GM12891 (cell line): ENCODE results near the gene VSX2.

Experiments used
- POLR2A ChIP-seq: IDR thresholded peaks from 2 replicates; pipeline ENCODE4 v1.6.1; 2011; ENCODE audit warnings: low read depth, low read length, control low read depth
- POLR2AphosphoS5 ChIP-seq: IDR thresholded peaks from 2 replicates; pipeline ENCODE4 v1.6.1; 2011; ENCODE audit warnings: low read depth, low read length, control low read depth
- POU2F2 ChIP-seq: IDR thresholded peaks from 2 replicates; pipeline ENCODE4 v1.6.1; 2011; ENCODE audit warnings: low read depth, mild to moderate bottlenecking, control low read depth, low read length, moderate library complexity
- SPI1 ChIP-seq: IDR thresholded peaks from 2 replicates; pipeline ENCODE4 v1.6.1; 2011; ENCODE audit warnings: low read depth, low read length, control low read depth
- TAF1 ChIP-seq: IDR thresholded peaks from 2 replicates; pipeline ENCODE4 v1.6.1; 2011; ENCODE audit warnings: low read depth, low read length, control low read depth

GRCh38 chr14:74263181-74263580 is 23.9 kb downstream of the VSX2 start:
- TF ChIP-seq POLR2AphosphoS5 (no peak), POLR2A (no peak), TAF1 (no peak), SPI1 (no peak), POU2F2 (no peak)
